SH-SY5Y (cell line): ENCODE results near the gene ZKSCAN2.

ENCODE experiments used
- GATA2 ChIP-seq: IDR thresholded peaks from 2 replicates; pipeline ENCODE4 v1.6.1; 2011; ENCODE audit warnings: mild to moderate bottlenecking, low read depth, low read length
- GATA3 ChIP-seq: IDR thresholded peaks from 2 replicates; pipeline ENCODE4 v1.6.1; 2011; ENCODE audit warnings: low read depth, mild to moderate bottlenecking, low read length, moderate library complexity

GRCh38 chr16:25217921-25218320, 39.7 kb downstream of the ZKSCAN2 start:
- TF ChIP-seq GATA2 = no peak
- TF ChIP-seq GATA3 = no peak
